AG09309 (cell line): Measurements from ENCODE around the gene MS4A15.

Experiments
- DNase-seq: peaks from one replicate; pipeline ENCODE4 v3.0.0-alpha.2; 2010; ENCODE audit warnings: low read depth
- H3K4me3 ChIP-seq: 2 replicates; pipeline ENCODE4 v1.5.1; 2011; ENCODE audit warnings: mild to moderate bottlenecking, low read depth, low read length, moderate library complexity; ENCODE audit not compliant: control insufficient read depth
- CTCF ChIP-seq: IDR thresholded peaks from 2 replicates; pipeline ENCODE4 v1.5.1; 2011; ENCODE audit warnings: mild to moderate bottlenecking, low read depth, low read length, inconsistent platforms; ENCODE audit not compliant: insufficient read depth, control insufficient read depth; ENCODE audit errors: missing control alignments

MS4A15 gene

GRCh38 chr11:60774726-60775125 is 18.1 kb downstream of the MS4A15 start:
- no peak overlapping the region for H3K4me3 ChIP-seq
- DNase-seq: no peak
- TF ChIP-seq CTCF: no peak

- H3K4me3 ChIP-seq: no peak overlapping the region
- peak; percentile 90 for TF ChIP-seq CTCF
- peak; percentile 56 for DNase-seq
These were observed 18.8 kb downstream of the MS4A15 start for GRCh38 chr11:60775420-60775961.

- no peak for DNase-seq
- no peak overlapping the region for H3K4me3 ChIP-seq
- no peak for TF ChIP-seq CTCF
These were observed 19.5 kb downstream of the MS4A15 start for GRCh38 chr11:60776167-60776566.

GRCh38 chr11:60777106-60777505 is 20.4 kb downstream of the MS4A15 start:
- no peak for DNase-seq
- H3K4me3 ChIP-seq: no peak overlapping the region
- no peak for TF ChIP-seq CTCF

GRCh38 chr11:60777572-60777971 is 20.9 kb downstream of the MS4A15 start:
- TF ChIP-seq CTCF: no peak
- peak; percentile 48 for DNase-seq
- no peak overlapping the region for H3K4me3 ChIP-seq

- no peak overlapping the region for H3K4me3 ChIP-seq
- DNase-seq: no peak
- no peak for TF ChIP-seq CTCF
These were observed 23.4 kb downstream of the MS4A15 start for GRCh38 chr11:60780065-60780464.

- no peak for TF ChIP-seq CTCF
- no peak overlapping the region for H3K4me3 ChIP-seq
- no peak for DNase-seq
These were observed 24.1 kb downstream of the MS4A15 start for GRCh38 chr11:60780774-60781173.
